Retinal pigment epithelial cell (primary cell): ENCODE measurements around the gene STEAP1B.

ENCODE experiments used
- DNase-seq: peaks from one replicate; pipeline ENCODE4 v3.0.0-alpha.2; 2010; ENCODE audit warnings: low read depth
- H3K4me3 ChIP-seq: 2 replicates; pipeline ENCODE4 v1.5.1; 2011; ENCODE audit warnings: mild to moderate bottlenecking, low read length, control low read depth, moderate library complexity
- TF ChIP-seq, protein P1 (sequence below): conservative IDR thresholded peaks from 2 replicates; pipeline ENCODE4 v1.5.1; 2011; ENCODE audit warnings: low read depth, low read length, control low read depth, inconsistent platforms

The STEAP1B gene

DNA sequence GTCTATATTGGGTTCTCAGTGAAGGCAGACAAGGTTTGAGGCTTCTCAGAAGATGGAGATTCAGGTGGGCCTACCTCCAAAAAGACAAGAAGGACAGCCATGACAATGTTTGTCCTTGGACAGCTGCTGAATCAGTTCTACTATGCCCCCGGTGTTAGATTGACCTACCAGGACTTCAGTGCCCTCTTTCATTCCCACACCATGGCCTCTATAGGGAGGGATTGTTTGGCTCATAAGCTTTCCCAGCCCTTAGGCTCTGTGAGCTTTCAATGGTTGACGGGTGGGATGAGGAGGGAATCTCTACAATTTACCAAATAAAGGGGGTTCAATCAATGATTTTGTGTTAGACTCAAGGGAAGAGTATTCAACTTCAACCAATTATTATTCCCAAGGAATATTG, 119.7 kb downstream of the STEAP1B start:
- DNase-seq, result no peak
- H3K4me3 ChIP-seq, result no peak overlapping the region
- TF ChIP-seq, protein P1, sequence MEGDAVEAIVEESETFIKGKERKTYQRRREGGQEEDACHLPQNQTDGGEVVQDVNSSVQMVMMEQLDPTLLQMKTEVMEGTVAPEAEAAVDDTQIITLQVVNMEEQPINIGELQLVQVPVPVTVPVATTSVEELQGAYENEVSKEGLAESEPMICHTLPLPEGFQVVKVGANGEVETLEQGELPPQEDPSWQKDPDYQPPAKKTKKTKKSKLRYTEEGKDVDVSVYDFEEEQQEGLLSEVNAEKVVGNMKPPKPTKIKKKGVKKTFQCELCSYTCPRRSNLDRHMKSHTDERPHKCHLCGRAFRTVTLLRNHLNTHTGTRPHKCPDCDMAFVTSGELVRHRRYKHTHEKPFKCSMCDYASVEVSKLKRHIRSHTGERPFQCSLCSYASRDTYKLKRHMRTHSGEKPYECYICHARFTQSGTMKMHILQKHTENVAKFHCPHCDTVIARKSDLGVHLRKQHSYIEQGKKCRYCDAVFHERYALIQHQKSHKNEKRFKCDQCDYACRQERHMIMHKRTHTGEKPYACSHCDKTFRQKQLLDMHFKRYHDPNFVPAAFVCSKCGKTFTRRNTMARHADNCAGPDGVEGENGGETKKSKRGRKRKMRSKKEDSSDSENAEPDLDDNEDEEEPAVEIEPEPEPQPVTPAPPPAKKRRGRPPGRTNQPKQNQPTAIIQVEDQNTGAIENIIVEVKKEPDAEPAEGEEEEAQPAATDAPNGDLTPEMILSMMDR, result no peak

DNA sequence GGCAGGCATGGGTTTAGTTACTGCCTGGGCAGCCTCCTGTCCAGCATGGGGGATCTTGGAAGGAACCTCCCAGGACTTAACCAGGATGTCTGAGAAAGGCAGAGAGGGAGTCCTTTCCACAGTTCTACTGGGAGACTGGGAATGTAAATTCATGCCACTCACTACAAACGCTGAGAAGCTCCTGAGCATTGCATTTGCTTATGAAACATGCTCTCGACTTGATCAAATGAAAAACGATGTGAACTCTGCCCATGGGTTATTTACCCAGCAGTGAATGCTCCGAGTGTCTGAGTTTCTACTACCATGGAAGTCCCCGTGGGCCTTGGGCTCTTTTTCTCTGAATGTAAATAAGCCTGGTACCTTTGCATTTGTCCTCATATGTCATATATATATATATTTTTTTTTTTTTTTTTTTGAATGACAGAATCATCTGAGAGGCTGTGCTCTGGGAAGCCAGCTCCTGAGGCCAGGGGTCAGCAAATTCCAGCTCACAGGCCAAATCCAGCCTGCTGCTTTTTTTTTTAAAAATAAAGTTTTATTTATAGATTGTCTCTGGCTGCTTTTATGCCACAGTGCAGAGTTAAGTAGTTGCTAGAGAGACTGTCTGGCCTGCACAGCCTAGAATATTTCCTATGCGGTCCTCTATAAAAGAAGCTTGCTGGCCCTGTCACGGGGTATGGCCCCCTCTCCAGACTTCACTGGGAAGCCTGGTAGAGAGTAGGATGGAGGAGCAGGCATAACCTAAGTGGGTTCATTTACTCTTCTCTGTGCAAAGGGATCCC, 121.6 kb downstream of the STEAP1B start:
- TF ChIP-seq, protein P1, result no peak
- no peak for DNase-seq
- no peak overlapping the region for H3K4me3 ChIP-seq

DNA sequence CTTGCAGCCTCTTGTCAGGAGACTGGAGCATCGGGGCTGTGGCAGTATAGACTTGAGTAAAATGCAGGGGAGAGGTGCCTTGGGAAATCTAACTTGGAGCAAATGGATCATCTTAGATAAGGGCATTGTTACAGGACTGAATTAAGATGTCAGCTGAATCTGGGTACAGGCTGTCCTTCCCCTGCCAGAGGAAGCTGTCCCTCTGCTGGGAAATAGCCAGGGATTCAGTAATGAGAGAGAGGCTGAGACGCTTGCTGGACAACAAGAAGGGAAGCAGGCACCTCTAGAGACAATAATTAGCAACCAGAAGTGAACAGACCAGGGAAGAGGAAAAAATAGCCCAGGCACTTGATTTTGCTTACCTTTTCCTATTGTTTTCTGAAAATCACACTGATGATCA, 122.3 kb downstream of the STEAP1B start:
- TF ChIP-seq, protein P1, result no peak
- H3K4me3 ChIP-seq, result no peak overlapping the region
- no peak for DNase-seq

DNA sequence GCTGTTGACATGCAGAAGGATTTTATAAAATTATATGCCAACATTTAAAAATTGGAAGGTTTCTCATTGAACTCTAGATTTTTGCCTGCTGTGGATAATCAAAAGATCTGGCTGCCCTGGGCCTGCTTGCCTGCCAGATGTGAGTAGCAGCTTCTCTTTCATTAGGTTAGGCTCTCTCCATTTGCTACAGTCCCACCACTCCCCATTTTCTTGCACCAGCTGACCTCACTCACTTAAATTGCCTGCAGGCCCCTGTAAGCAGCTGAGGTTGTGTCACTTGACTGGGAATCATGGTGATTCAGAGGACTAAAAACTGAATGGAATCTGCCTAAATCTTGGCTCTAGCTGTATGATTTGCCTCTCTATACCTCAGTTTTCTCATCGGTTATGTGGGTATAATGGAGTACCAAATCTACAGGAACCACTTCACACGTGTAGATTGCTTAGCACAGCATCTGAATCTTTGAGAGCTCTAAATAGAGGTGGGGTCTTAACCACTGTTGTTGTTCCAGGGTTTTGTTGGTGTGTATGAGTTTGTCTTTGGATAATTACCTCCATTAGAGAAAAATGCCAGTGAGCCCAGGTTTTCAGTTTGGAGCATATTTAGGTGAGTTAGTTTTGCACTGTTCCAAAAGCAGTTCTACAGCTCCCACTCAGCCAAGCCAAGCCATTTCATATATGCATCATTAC, 124.5 kb downstream of the STEAP1B start:
- no peak overlapping the region for H3K4me3 ChIP-seq
- TF ChIP-seq, protein P1, result no peak
- DNase-seq, result no peak

DNA sequence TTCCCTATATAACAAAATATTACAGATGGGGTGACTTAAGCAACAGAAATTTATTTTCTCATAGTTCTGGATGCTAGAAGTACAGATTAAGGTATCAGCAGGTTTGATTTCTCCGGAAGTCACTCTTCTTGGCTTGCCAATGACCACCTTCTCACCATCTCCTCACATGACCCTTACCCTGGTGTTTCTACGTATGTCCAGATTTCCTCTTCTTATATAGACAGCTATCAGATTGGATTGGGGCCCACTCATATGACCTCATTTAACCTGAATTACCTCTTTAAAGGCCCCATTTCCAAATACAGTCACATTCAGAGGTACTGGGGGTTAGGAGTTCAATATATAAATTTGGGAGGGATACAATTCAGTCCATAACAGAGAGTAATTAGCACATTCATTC, 126.1 kb downstream of the STEAP1B start:
- TF ChIP-seq, protein P1, result no peak
- no peak overlapping the region for H3K4me3 ChIP-seq
- no peak for DNase-seq

DNA sequence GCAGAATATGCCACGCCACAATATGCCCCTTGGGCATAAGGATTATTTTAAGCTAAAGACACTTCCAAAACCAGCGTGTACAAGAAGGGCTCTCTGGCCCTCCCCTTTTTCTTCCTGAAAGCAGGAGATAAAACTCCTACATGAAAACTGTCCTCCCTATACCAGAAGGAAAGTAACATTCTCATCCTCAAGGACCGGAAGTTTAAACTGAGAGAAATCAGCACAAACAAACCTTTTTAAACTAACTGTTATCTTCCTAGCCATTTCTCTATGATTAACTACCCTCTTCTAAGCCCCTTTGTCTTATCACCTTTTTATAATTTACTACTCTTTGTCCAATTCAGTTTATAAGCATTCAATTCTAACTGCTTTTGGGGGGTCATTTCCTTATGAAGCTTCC, 126.6 kb downstream of the STEAP1B start:
- no peak for DNase-seq
- TF ChIP-seq, protein P1, result no peak
- no peak overlapping the region for H3K4me3 ChIP-seq

DNA sequence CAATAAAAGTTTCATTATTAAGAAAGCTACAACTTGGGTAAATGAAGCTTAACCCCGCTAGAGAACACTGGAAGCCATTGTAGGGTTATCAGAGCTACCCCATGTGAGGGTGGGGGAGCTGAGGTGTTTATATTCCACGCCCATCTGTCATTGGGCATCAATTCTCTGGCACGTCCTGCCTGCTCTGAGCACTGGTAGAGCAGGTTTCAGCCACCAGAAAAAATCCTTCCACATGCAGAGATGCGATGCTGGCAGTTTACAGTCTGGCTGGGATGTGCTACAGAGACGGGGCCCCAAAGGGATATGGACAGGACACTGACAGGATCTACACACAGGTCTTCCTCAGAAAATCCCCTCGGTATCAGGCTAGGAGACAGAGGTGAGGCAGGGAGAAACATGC, 127.1 kb downstream of the STEAP1B start:
- DNase-seq, result no peak
- TF ChIP-seq, protein P1, result no peak
- H3K4me3 ChIP-seq, result no peak overlapping the region
